HG02938 (cell line): ENCODE results near the gene SEMA5B.

Experiments used
- ATAC-seq: cut with Tn5 transposase; IDR thresholded peaks from one replicate; pipeline ENCODE4 v1.9.1; 2021; ENCODE audit warnings: mild to moderate bottlenecking, moderate library complexity; ENCODE audit not compliant: unreplicated experiment

Gene SEMA5B

GRCh38 chr3:123027292-123028232 is at the start of gene SEMA5B:
Gene SEMA5B (minus strand): TSS chr3:123027763. CDS start chr3:122961263, 66,500 bp downstream.
- ATAC-seq, result no peak

GRCh38 chr3:123076496-123077418 is 49.2 kb upstream of the SEMA5B start:
- no peak for ATAC-seq

- ATAC-seq, result no peak
Observed at GRCh38 chr3:123076112-123076495, 48.5 kb upstream of the SEMA5B start.

- no peak for ATAC-seq
Observed at GRCh38 chr3:123075359-123075758, 47.8 kb upstream of the SEMA5B start.

- no peak for ATAC-seq
Observed at GRCh38 chr3:123072564-123072963, 45.0 kb upstream of the SEMA5B start.

GRCh38 chr3:123072152-123072551 is 44.6 kb upstream of the SEMA5B start:
- ATAC-seq, result no peak

- ATAC-seq, result no peak
Observed at GRCh38 chr3:123071581-123071980, 44.0 kb upstream of the SEMA5B start.

- no peak for ATAC-seq
Observed at GRCh38 chr3:123071146-123071545, 43.6 kb upstream of the SEMA5B start.

- no peak for ATAC-seq
Observed at GRCh38 chr3:123070510-123070909, 42.9 kb upstream of the SEMA5B start.

GRCh38 chr3:123068601-123069381 is 41.2 kb upstream of the SEMA5B start:
- ATAC-seq, result no peak

- ATAC-seq, result peak; percentile 28
Observed at GRCh38 chr3:123067689-123068600, 40.4 kb upstream of the SEMA5B start.

GRCh38 chr3:123066896-123067688 is 39.5 kb upstream of the SEMA5B start, which contains the start of gene PDIA5:
Gene PDIA5 (plus strand): TSS chr3:123067025. CDS start chr3:123067165, 140 bp downstream.
- peak; percentile 70 for ATAC-seq

- ATAC-seq, result no peak
Observed at GRCh38 chr3:123066599-123066895, 39.0 kb upstream of the SEMA5B start.

- no peak for ATAC-seq
Observed at GRCh38 chr3:123064914-123065313, 37.4 kb upstream of the SEMA5B start.

- no peak for ATAC-seq
Observed at GRCh38 chr3:123064506-123064905, 36.9 kb upstream of the SEMA5B start.

GRCh38 chr3:123063034-123063433 is 35.5 kb upstream of the SEMA5B start:
- no peak for ATAC-seq

GRCh38 chr3:123061856-123062255 is 34.3 kb upstream of the SEMA5B start:
- ATAC-seq, result no peak

- ATAC-seq, result no peak
Observed at GRCh38 chr3:123060054-123060453, 32.5 kb upstream of the SEMA5B start.

- no peak for ATAC-seq
Observed at GRCh38 chr3:123058505-123058904, 30.9 kb upstream of the SEMA5B start.
